GM10266 (cell line): Measurements from ENCODE around the gene CEP112.

Source experiments
- DNase-seq: peaks from one replicate; pipeline ENCODE4 v3.0.0; 2012; ENCODE audit errors: extremely low spot score
- TF ChIP-seq, protein P1 (sequence below): IDR thresholded peaks from 2 replicates; pipeline ENCODE4 v1.5.1; 2012; ENCODE audit warnings: mild to moderate bottlenecking, low read depth; ENCODE audit not compliant: control insufficient read depth, insufficient read depth; ENCODE audit errors: missing control alignments

Gene CEP112

DNA sequence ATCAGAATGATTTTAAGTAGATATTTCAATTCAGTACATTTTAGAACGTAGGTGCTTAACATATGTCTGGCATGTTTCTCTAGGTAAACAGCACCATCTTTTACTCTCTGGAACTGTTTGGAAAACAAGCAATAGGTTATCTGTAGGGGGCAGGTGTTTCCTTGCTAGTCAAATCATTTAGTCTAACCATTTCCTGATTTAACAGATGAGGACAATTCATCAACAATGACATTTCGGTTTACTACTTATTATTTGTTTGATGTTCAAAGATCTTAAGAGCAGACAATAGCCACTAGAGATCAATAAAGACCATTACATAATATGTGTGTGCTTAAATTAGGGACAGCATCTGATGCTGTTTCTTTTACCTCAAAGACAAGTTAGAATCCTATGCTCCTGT, 173.1 kb downstream of the CEP112 start:
- TF ChIP-seq, protein P1, sequence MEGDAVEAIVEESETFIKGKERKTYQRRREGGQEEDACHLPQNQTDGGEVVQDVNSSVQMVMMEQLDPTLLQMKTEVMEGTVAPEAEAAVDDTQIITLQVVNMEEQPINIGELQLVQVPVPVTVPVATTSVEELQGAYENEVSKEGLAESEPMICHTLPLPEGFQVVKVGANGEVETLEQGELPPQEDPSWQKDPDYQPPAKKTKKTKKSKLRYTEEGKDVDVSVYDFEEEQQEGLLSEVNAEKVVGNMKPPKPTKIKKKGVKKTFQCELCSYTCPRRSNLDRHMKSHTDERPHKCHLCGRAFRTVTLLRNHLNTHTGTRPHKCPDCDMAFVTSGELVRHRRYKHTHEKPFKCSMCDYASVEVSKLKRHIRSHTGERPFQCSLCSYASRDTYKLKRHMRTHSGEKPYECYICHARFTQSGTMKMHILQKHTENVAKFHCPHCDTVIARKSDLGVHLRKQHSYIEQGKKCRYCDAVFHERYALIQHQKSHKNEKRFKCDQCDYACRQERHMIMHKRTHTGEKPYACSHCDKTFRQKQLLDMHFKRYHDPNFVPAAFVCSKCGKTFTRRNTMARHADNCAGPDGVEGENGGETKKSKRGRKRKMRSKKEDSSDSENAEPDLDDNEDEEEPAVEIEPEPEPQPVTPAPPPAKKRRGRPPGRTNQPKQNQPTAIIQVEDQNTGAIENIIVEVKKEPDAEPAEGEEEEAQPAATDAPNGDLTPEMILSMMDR: no peak
- DNase-seq: no peak

DNA sequence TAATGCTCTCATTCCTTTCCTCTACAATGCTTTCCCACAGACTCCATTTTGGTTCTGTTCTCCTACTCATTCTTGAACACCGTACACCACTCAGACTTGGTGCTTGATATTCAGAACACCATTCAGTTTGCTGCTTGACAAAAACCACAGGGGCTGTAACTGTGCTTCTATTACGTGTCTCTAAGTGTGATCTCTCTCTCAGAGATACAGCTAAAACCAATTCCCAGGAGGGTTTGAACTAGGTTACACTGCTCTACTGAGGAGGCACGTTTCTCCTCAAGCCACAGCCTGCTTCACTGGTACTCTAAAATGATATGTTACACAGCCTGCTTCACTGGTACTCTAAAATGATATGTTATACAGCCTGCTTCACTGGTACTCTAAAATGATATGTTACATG, 175.7 kb downstream of the CEP112 start:
- no peak for DNase-seq
- TF ChIP-seq, protein P1: no peak

DNA sequence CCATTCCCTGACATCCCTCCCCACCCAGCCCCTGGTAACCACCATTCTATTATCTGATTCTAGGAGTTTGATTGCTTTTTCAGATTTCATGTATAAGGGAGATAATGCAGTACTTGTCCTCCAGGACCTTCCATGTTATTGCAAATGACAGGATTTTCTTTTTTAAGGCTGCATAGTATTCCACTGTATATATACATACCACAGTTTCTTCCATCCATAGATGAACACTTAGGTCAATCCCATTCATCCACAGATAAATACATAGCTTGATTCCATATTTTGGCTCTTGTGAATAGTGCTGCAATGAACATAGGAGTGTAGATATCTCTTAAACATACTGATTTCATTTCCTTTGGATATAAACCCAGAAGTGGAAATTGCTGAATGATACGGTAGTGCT, 183.3 kb downstream of the CEP112 start:
- TF ChIP-seq, protein P1: no peak
- DNase-seq: no peak

DNA sequence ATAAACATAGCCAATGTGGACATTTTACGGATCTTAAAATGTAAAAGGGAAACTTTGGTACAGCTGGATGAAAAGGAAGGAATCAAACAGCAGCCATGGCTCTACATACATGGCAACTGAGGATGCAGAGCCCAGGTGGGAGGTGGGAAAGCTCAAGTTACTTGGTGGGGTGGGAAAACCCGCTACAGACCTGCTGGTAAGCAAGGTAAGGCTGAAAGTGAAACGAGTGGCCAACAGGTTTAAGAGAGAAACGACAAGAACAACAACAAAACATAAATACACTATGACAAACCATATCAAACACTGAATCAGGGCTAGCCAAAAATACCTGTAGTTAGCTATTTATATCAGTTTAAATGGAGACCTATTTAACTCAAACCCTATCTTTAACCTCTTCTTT, 185.3 kb downstream of the CEP112 start:
- TF ChIP-seq, protein P1: no peak

DNA sequence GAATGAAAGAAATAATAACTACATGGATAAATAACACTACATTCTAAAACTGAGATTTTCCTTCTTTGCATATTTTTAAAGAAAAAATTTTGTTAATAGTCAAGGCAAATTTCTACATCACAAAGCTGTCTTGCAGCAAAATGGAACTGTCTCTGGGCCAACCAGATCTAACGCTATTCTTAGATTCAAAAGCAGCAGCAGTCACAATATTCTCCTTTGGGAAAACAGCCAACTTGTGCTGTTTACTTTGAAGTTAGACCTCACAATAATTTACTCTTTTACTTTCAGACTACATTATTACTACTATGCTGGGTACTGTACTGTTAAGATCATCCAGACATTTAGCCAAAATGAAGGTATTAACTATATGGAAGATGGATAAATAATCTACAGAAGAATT, 189.1 kb downstream of the CEP112 start:
- TF ChIP-seq, protein P1: no peak
- DNase-seq: no peak

More for the DNA sequence above, 185.3 kb downstream of the CEP112 start:
- DNase-seq: no peak

DNA sequence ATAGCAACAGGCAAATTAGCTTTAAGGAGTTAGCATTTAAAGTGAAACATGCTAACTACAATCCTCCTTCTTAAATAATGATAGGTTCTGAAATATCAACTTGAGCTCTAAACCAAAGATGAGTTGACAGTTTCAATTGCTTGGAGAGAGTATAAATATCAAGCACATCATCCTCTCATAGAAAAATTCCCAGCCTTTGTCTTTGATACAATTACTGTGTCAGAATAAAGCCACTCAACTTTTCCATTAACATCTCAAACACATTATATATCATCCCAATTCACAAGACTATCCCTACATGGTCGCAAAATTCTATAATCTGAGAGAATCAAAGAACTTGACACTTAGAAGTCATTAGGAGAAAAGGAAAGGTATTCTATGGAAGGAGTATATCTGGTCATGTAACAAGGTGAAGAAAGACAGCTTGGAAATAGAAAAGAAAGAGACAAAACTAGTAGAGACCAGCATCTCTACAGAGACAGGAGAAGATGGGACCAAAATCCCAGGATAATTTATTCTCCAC, 189.8 kb downstream of the CEP112 start:
- TF ChIP-seq, protein P1: no peak
- no peak for DNase-seq

DNA sequence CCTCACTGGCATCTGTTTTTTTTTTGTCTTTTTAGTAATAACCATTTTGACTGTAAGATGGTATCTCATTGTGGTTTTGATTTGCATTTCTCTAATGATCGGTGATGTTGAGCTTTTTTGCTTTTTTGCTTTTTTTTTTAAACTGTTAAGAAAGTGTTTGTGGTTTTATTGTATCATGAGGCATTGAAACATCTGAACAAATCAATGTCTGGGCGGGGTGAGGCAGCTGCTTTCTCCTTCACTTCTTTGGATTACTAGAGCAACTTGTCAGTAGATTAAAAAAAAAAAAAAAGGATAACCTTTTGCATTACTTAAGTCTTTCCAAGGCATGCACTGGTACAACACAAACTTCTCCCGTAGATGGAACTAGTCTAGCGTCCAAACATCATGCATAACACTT, 191.7 kb downstream of the CEP112 start:
- DNase-seq: no peak
- TF ChIP-seq, protein P1: no peak
